HTR-8/SVneo (cell line): ENCODE results near the gene ADD2.
"Not testable (repeated sequence)": the region's sequence is repeated elsewhere in the genome, so short reads cannot be mapped to it uniquely, and the experiment has no call there.

Experiments used
- DNase-seq: peaks from one replicate; pipeline ENCODE4 v3.0.0; 2011; ENCODE audit warnings: low spot score, mixed read lengths; ENCODE audit not compliant: insufficient read length
- FAIRE-seq: peaks from 2 replicates; lab custom pipeline; 2011; peaks lifted over from hg19 to GRCh38; lab: Jason Lieb, UNC

ADD2 gene

GRCh38 chr2:70753031-70753430 is 15.0 kb downstream of the ADD2 start:
- DNase-seq (no peak), FAIRE-seq (no peak)

GRCh38 chr2:70752396-70752795 is 15.6 kb downstream of the ADD2 start:
- DNase-seq, result no peak
- no peak for FAIRE-seq

- FAIRE-seq (no peak), DNase-seq (no peak)
These were observed 16.1 kb downstream of the ADD2 start for GRCh38 chr2:70751881-70752280.

GRCh38 chr2:70750320-70750719 is 17.7 kb downstream of the ADD2 start:
- DNase-seq (no peak), FAIRE-seq (no peak)

- DNase-seq, result no peak
- FAIRE-seq, result no peak
These were observed 19.8 kb downstream of the ADD2 start for GRCh38 chr2:70748002-70748784.

- peak; percentile 79 for FAIRE-seq
- DNase-seq, result no peak
These were observed 20.7 kb downstream of the ADD2 start for GRCh38 chr2:70747284-70747683.

- no peak for FAIRE-seq
- no peak for DNase-seq
These were observed 21.7 kb downstream of the ADD2 start for GRCh38 chr2:70746094-70746974.

- DNase-seq (no peak), FAIRE-seq (no peak)
These were observed 22.6 kb downstream of the ADD2 start for GRCh38 chr2:70745276-70745825.

GRCh38 chr2:70744397-70744796 is 23.6 kb downstream of the ADD2 start:
- DNase-seq, result no peak
- FAIRE-seq, result no peak

GRCh38 chr2:70743677-70744076 is 24.3 kb downstream of the ADD2 start:
- FAIRE-seq (peak; percentile 46), DNase-seq (no peak)

- FAIRE-seq (no peak), DNase-seq (no peak)
These were observed 24.9 kb downstream of the ADD2 start for GRCh38 chr2:70743068-70743467.

- not testable (repeated sequence) for FAIRE-seq
These were observed 28.5 kb downstream of the ADD2 start for GRCh38 chr2:70739492-70739891.

GRCh38 chr2:70738159-70738558 is 29.8 kb downstream of the ADD2 start:
- FAIRE-seq, result no peak
- no peak for DNase-seq

More at GRCh38 chr2:70739492-70739891, 28.5 kb downstream of the ADD2 start:
- not testable (repeated sequence) for DNase-seq

GRCh38 chr2:70735071-70735470 is 32.9 kb downstream of the ADD2 start:
- FAIRE-seq, result no peak
- no peak for DNase-seq

GRCh38 chr2:70733646-70734180 is 34.3 kb downstream of the ADD2 start:
- FAIRE-seq (no peak), DNase-seq (no peak)

- DNase-seq (no peak), FAIRE-seq (no peak)
These were observed 35.0 kb downstream of the ADD2 start for GRCh38 chr2:70732766-70733645.

GRCh38 chr2:70730730-70731129 is 37.3 kb downstream of the ADD2 start:
- FAIRE-seq, result no peak
- no peak for DNase-seq

GRCh38 chr2:70729647-70730046 is 38.4 kb downstream of the ADD2 start:
- DNase-seq (no peak), FAIRE-seq (no peak)

GRCh38 chr2:70728128-70728527 is 39.9 kb downstream of the ADD2 start:
- DNase-seq (no peak), FAIRE-seq (no peak)
